K562 (cell line): ENCODE data around the gene SLC36A1. TPM values are rescaled to one million over a fixed set of nuclear protein-coding genes. Genes with fewer than 3 reads are reported as not detected.

Experiments
- ATAC-seq: fragments of 200-7000 bp; cut with Tn5 transposase; 3 replicates; pipeline ENCODE4 v1.9.1; 2020; ENCODE audit warnings: moderate library complexity
- BruUV-seq: library from RNA; stranded (reverse); fragments of 400-500 nt; replicated peaks from 2 replicates; lab custom pipeline; 2021; lab: Mats Ljungman, UMichigan
- CTCF ChIA-PET: fragments of 300-600 bp; formaldehyde crosslinking; extraction: SDS; loops from one replicate; lab custom pipeline; 2021; ENCODE audit warnings: low intra/inter-chr PET ratio; lab: Yijun Ruan, JAX
- POLR2A ChIA-PET: fragments of 300-600, 350-650 bp; sonication (Branson Sonifier 250); formaldehyde crosslinking; extraction: SDS; loops from one replicate; lab custom pipeline; 2021; ENCODE audit warnings: antibody characterized with exemption, inconsistent platforms; lab: Yijun Ruan, JAX
- DNase-seq, 4 experiments: peaks; one replicate each; pipeline versions ENCODE4 v3.0.0 to v3.0.0-alpha.2; 2011 to 2018; ENCODE audit warnings: low spot score in 3 of 4, mixed read lengths in 3 of 4; ENCODE audit errors: extremely low read depth in 1 of 4
- FAIRE-seq: peaks from 2 replicates; lab custom pipeline; 2011; peaks lifted over from hg19 to GRCh38; lab: Jason Lieb, UNC
- H2AFZ ChIP-seq: 2 replicates; pipeline ENCODE4 v1.6.0; 2011; ENCODE audit warnings: low read depth, low read length, control low read depth, inconsistent platforms
- H3K27ac ChIP-seq: fragments of 200-600 bp; 3 replicates; pipeline ENCODE4 v1.8.0; 2011; ENCODE audit warnings: low read depth, mild to moderate bottlenecking, control low read depth, inconsistent platforms, low read length, moderate library complexity, mixed read lengths; ENCODE audit errors: extremely low read depth
- H3K27me3 ChIP-seq, 2 experiments: fragments of 300-600 bp in 1 of 2; 2 replicates in 1 of 2; 3 replicates in 1 of 2; pipeline versions ENCODE4 v1.6.0 to v1.8.0; 2011; ENCODE audit warnings: inconsistent platforms in 2 of 2, low read length in 2 of 2, mild to moderate bottlenecking in 1 of 2, mixed read lengths in 1 of 2, moderate library complexity in 1 of 2; ENCODE audit not compliant: control insufficient read depth in 2 of 2, insufficient read depth in 2 of 2
- H3K36me3 ChIP-seq: fragments of 300-600 bp; 3 replicates; pipeline ENCODE4 v1.8.0; 2011; ENCODE audit warnings: mild to moderate bottlenecking, low read length, inconsistent platforms; ENCODE audit not compliant: control insufficient read depth, insufficient read depth
- H3K4me1 ChIP-seq, 2 experiments: fragments of 200-600 bp in 1 of 2; replicated peaks in 1 of 2; 2 replicates in 1 of 2; 3 replicates in 1 of 2; pipeline versions ENCODE4 v1.5.1 to v1.8.0; 2011; ENCODE audit warnings: inconsistent platforms in 2 of 2, low read length in 2 of 2, mild to moderate bottlenecking in 1 of 2, mixed read lengths in 1 of 2, moderate library complexity in 1 of 2; ENCODE audit not compliant: control insufficient read depth in 2 of 2, insufficient read depth in 2 of 2
- H3K4me2 ChIP-seq: 2 replicates; pipeline ENCODE4 v1.6.1; 2011; ENCODE audit warnings: low read length, control low read depth, inconsistent platforms, mixed read lengths; ENCODE audit not compliant: insufficient read depth
- H3K4me3 ChIP-seq: fragments of 200-600 bp; sonication (generic), shearing (Covaris generic); 2 replicates; pipeline ENCODE4 v1.5.1; 2016; ENCODE audit warnings: control low read depth, inconsistent platforms
- H3K79me2 ChIP-seq: fragments of 200-600 bp; 3 replicates; pipeline ENCODE4 v1.8.0; 2011; ENCODE audit warnings: low read length, inconsistent platforms; ENCODE audit not compliant: control insufficient read depth, insufficient read depth
- H3K9ac ChIP-seq, 2 experiments: 2 replicates each; pipeline versions ENCODE4 v1.6.0 to v1.6.1; 2011; ENCODE audit warnings: low read depth in 2 of 2, low read length in 2 of 2, control low read depth in 1 of 2, inconsistent platforms in 1 of 2, mild to moderate bottlenecking in 1 of 2, mixed read lengths in 1 of 2; ENCODE audit not compliant: insufficient read depth in 1 of 2
- H3K9me1 ChIP-seq: one replicate; pipeline ENCODE4 v1.6.0; 2011; ENCODE audit warnings: inconsistent platforms, mild to moderate bottlenecking, low read length, moderate library complexity; ENCODE audit not compliant: control insufficient read depth, insufficient read depth
- H3K9me3 ChIP-seq: replicated peaks from 2 replicates; pipeline ENCODE4 v1.5.1; 2011; ENCODE audit warnings: low read depth, low read length, inconsistent platforms; ENCODE audit not compliant: control insufficient read depth, insufficient read depth
- H4K20me1 ChIP-seq: replicated peaks from 2 replicates; pipeline ENCODE4 v1.6.1; 2011; ENCODE audit warnings: low read length, inconsistent platforms, mixed read lengths; ENCODE audit not compliant: control insufficient read depth, insufficient read depth
- ARID1B ChIP-seq: fragments of 450-650 bp; IDR thresholded peaks from 2 replicates; pipeline ENCODE4 v1.6.1; 2016; ENCODE audit warnings: antibody characterized with exemption, mild to moderate bottlenecking, inconsistent platforms
- BDP1 ChIP-seq: IDR thresholded peaks from 3 replicates; pipeline ENCODE4 v1.6.1; 2011; ENCODE audit not compliant: insufficient read length, insufficient read depth
- CREB1 ChIP-seq, 2 experiments: sonication (generic) in 1 of 2; formaldehyde crosslinking in 1 of 2; IDR thresholded peaks; 2 replicates each; pipeline versions ENCODE4 v1.6.1 to v1.8.0; 2012 to 2022; ENCODE audit warnings: inconsistent platforms in 1 of 2, mild to moderate bottlenecking in 1 of 2, missing genetic modification reagents in 1 of 2, moderate library complexity in 1 of 2
- CREB3 ChIP-seq: fragments of 450-650 bp; conservative IDR thresholded peaks from 2 replicates; pipeline ENCODE4 v1.6.1; 2016; ENCODE audit warnings: missing genetic modification characterization, low read depth, mild to moderate bottlenecking, missing compliant biosample characterization, moderate library complexity
- DACH1 ChIP-seq: fragments of 450-650 bp; IDR thresholded peaks from 2 replicates; pipeline ENCODE4 v1.6.1; 2018; ENCODE audit not compliant: partially characterized antibody
- EGR1 ChIP-seq: fragments of 450-650 bp; conservative IDR thresholded peaks from 2 replicates; pipeline ENCODE4 v1.6.1; 2017; ENCODE audit warnings: mild to moderate bottlenecking
- PHF21A ChIP-seq: fragments of 450-650 bp; IDR thresholded peaks from 2 replicates; pipeline ENCODE4 v1.6.1; 2017; ENCODE audit warnings: low read depth, borderline replicate concordance
- RBM34 ChIP-seq: fragments of 200-400 bp; formaldehyde crosslinking; IDR thresholded peaks from 2 replicates; pipeline ENCODE4 v1.6.1; 2018; ENCODE audit warnings: low read length, borderline replicate concordance; ENCODE audit not compliant: insufficient read depth
- ZNF311 ChIP-seq: fragments of 250-450 bp; sonication (Bioruptor Pico); IDR thresholded peaks from 2 replicates; pipeline ENCODE4 v1.4.0; 2020; ENCODE audit warnings: mild to moderate bottlenecking, moderate library complexity
- ZNF707 ChIP-seq: fragments of 250-450 bp; sonication (Bioruptor Pico); conservative IDR thresholded peaks from 2 replicates; pipeline ENCODE4 v1.8.0; 2022; ENCODE audit warnings: inconsistent platforms, mild to moderate bottlenecking, moderate library complexity
- WGBS: fragments of 100-300 bp; shearing (Covaris generic); methylation state at CpG from one replicate; pipeline ENCODE4 v1.1.6; 2016; ENCODE audit warnings: low coverage, mixed read lengths; ENCODE audit not compliant: insufficient coverage; ENCODE audit errors: missing lambda C conversion rate; 5-methylcytosine and 5-hydroxymethylcytosine counted together
- in situ Hi-C: fragments of 300-500 bp; cut with MboI; formaldehyde crosslinking; loops from 4 replicates; pipeline ENCODE4 v1.15.0; 2018; ENCODE audit warnings: inconsistent platforms, mixed read lengths
- intact Hi-C: fragments of 100-400 bp; cut with micrococcal nuclease; formaldehyde crosslinking; loops from 2 replicates; pipeline ENCODE4 v1.14.2; 2022
- polyA plus RNA-seq, 8 experiments: library from polyadenylated mRNA; depleted of rRNA in 4 of 8; stranded (reverse) in 5 of 8; unstranded in 3 of 8; fragments of >200 nt; fragmentation: Nextera tagmentation in 2 of 8; fragmentation: Illumina TruSeq in 1 of 8; extraction: Ambion mirVana in 2 of 8; extraction: Trizol in 1 of 8; gene quantifications; 2 replicates each; pipeline versions ENCODE4 v1.2.1 to v1.2.3, GENCODE V29; 2011 to 2014; ENCODE audit warnings: inconsistent platforms in 1 of 8, missing spikeins in 1 of 8
- total RNA-seq, 7 experiments: library from RNA; depleted of rRNA in 6 of 7; stranded (reverse); fragments of >200 nt in 6 of 7; fragmentation: Illumina TruSeq in 2 of 7; extraction: Trizol in 2 of 7; gene quantifications; 2 replicates each; pipeline versions ENCODE4 v1.2.1 to v1.2.3, GENCODE V29; 2011 to 2021; ENCODE audit warnings: low replicate concordance in 1 of 7

The SLC36A1 gene
- total and polyA plus RNA-seq, 9 of the 15 experiments (the other 6 are each of a cell fraction or from before 2014, with no cell fraction given), result 1.6 to 8.4 (median 4.6) TPM

- DNase-seq (no peak), ATAC-seq (no peak), FAIRE-seq (no peak)
- 52% methylated on average over 7 of the region's 7 CpGs for WGBS
- Histone ChIP-seq H3K4me2 (no peak overlapping the region), H3K36me3 (peaks cover 24% of the 10 kb centered on the region; the same call in 2 of the 3 replicates), H3K4me3 (no peak overlapping the region), H3K9me3 (no peaks in the 10 kb centered on the region), H4K20me1 (no peaks in the 10 kb centered on the region), H3K27ac (no peak overlapping the region), H2AFZ (no peak overlapping the region), H3K4me1 (no peaks in the 10 kb centered on the region), H3K79me2 (no peaks in the 10 kb centered on the region), H3K27me3 (no peaks in the 10 kb centered on the region), H3K9me1 (no peaks in the 10 kb centered on the region), H3K9ac (no peak overlapping the region)
- ChIA-PET CTCF (no interaction called here), POLR2A (no interaction called here)
- BruUV-seq, result no TSS peak
- TF ChIP-seq BDP1 (no peak), ZNF311 (no peak), DACH1 (no peak), ARID1B (no peak), PHF21A (no peak), CREB3 (tag) (no peak), EGR1 (no peak), CREB1 (IDR thresholded peaks at IDR 0.05) (no peak), CREB1 (CRISPR knock-in tag; IDR thresholded peaks at IDR 0.05) (no peak), ZNF707 (CRISPR knock-in tag) (no peak), RBM34 (no peak)
- intact Hi-C loops, result no loop called here
- in situ Hi-C loops, result no loop called here
Observed at GRCh38 chr5:151480384-151481293, 33.2 kb downstream of the SLC36A1 start.
